ENCODE results near the gene CFAP61.

Gene CFAP61

DNA sequence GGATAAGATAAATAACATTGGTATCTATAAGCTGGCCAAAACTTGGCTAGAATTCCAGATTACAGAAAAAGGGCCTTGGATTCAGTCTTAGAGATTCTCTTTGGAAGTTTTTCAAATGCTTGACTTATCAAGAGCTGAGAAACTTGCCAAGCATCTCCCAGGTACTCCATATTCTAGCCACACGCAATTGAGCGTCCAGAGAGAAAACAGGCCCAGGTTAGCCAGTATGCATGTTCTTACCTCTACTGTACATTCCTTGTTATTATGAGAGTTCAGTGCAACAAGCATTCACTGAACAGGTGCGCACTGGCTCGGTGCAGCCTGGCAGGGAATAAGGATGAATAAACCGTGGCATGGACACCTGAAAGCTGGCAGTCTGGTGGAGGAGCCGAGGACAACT, 13.7 kb upstream of the CFAP61 start:
- no peak for DNase-seq

DNA sequence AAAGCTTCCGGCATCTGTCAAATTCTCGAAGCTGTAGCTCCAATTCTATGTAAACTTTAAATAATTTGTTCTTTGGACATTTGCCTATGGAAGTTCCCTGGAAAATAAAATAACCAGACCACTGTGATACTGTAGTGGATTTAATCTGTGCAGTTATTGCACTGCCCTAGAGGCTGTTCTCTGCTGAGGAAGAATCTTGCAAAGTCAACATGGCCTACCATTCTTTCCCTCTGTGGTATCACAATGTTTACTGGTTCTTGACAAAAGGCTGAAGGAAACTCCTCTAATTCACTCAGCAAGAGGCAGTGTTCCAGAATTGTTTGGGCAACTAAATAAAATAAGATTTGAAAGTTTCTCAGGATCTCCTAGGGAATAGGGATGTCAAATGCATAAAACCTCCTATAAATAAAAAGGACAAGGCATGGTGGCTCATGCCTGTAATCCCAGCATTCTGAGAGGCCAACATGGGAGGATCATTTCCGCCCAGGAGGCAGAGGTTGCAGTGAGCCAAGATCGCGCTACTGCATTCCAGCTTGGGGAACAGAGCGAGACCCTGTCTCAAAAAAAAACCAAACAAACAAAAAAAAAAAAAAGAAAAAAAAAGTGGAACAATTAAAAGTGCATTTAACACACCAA, 12.5 kb upstream of the CFAP61 start:
- no peak for DNase-seq

DNA sequence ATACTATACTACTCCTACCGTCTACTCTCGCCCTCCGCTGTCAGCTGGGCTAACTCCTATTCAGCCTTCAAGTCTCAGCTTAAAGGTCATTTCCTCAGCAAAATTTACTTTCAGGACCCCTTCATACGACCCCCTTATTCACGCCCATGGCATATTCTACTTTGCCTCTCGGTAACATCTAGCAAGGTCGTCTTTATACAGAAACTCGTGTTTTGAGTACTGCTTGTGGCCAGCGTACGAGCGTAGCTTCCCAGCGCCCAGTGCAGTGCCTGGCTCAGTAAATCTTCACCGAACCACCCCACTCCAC, 612 bp upstream of the CFAP61 start:
- DNase-seq, result no peak

GRCh38 chr20:20060234-20060998, 8.1 kb downstream of the CFAP61 start:
- DNase-seq, result no peak

- DNase-seq, result no peak
Measured at GRCh38 chr20:20063941-20064702, 11.8 kb downstream of the CFAP61 start.

GRCh38 chr20:20065361-20065760, 13.0 kb downstream of the CFAP61 start:
- DNase-seq, result no peak

DNA sequence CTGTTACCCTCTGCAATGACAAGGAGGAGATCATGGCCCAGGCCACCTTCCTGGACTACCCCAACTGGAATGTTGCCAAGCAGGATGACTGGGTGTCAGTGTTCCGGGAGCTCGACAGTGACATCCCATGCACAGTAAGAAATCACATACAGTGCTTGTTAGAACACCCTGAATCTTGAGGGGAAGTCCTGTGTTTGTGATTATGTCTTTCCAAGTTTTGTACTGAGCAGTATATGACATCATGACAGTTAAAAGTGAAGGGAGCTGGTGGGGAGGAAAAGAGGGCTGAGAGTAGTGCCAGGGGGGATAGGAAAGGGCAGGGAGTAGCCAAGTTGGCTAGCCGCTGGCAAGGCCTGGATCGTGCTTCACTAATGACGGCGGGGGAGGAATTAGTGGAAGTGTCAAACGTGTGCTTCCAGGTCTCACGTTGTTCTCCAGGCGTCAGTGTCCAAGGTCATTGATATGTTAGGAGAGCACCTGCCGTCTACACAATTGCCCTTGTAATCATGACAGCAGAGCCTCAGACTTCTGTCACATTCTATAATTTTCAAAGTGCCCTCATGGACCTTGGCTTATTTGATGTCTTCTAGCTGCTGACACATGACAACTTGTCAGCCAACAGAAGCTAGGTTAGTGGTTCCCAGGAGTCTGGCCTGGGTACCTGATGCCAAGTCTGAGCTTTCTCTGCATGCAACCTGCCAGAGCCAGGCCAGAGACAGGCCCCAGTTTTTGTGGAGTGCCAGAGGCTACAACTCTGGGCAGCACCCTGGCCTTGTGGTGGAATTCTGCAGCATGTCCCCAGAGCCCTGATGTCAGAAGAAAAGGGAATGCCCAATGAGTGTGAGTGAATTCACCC, 18.8 kb downstream of the CFAP61 start:
- DNase-seq, result no peak

DNA sequence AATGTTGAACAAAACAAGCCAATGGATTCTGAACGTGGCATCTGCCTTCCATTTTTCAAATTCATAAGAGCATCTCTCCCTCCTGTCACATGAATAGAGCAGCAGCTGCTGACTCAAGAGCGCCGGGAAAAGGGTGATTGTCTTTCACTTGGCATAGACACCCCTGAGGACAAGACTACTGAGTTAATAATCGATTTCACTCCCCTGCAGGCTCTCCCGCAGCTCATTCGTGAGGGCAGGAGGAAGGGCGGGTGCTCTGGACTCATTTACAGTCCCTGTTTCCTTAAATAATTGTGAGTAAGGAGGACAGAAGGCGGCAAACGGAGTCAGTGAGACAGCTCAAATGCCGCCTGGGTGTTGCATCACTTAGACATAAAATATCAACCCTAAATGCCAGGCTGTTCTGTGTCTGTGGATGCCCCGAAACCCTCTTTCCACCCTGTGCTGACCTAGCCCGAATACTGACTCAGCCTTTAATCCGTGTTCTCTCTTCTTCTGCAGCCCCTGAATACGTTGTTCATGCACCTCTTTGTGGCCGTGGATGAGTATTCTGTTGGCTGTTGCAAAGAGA, 21.6 kb downstream of the CFAP61 start:
- DNase-seq, result peak; percentile 59

DNA sequence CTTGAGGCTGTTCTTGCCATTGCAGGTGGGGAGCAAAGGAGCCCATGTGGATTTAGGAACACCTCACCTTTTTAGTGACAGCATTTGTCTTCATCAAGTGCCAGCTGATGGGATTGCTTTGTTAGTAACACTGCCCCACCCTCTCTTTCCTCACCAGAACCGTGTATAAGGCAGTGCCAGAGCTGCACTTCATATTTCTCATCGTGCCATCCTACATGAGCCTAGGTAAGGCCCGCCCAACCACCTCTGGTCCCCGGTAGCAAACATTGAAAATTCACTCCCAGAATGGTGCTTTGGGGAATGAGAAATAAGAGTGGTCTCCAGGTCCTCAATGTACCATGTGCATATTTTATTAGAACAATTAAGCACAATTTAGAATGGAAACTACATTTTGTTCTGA, 22.7 kb downstream of the CFAP61 start:
- no peak for DNase-seq

DNA sequence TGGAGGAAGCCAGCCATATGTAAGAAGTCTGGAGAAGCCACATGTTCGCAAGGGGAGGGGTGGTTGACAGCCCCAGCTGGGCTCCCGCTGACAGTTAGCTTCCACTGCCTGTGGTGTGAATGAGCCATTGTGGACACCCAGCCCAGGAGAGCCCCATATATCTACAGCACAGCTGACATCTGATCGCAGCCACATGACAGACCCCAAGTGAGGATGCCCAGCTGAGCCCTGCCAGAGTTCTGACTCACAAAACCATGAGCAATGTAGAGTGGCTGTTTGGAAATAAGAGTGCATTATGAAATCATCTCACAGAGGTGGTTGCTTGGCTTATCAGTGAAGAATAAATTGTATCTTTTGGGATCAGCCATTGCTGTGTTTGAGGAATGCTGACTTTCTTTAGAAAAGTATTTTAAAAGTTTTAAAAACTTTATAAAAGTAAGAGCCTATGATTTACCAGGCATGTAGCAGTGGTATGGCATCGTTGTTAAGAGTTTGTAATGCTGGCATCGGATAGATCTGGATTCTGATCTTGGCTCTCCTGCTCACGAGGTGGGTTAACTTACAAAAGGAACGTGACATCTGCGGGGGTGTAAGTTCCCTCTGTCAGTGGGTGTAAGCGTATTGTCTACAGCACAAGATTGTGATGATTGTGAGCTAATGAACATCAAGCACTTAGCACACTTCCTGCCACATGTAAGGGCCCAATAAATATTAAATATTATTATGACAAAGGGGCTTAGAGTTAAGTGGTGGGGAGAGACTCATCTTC, 24.1 kb downstream of the CFAP61 start:
- no peak for DNase-seq

DNA sequence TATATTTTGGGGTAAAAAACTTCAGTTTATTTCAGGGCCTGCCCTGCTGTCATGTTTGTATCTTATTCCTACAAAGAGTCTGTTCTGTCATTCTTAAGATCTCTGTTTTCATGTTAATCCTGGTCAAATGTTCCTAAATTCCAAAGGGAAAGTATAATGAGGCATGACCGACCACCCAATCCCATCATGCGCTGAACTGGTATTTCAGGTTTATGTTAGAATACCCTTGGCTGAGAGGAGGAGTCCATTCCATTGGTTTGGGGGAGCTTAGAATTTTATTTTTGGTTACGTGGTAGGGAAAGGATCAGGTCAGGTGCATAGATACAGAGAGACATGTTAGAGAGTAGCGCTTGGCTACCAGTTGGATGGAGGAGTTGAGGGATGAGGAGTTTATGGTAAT, 25.7 kb downstream of the CFAP61 start:
- DNase-seq, result no peak

- no peak for DNase-seq
Measured at GRCh38 chr20:20079102-20079784, 26.9 kb downstream of the CFAP61 start.

DNA sequence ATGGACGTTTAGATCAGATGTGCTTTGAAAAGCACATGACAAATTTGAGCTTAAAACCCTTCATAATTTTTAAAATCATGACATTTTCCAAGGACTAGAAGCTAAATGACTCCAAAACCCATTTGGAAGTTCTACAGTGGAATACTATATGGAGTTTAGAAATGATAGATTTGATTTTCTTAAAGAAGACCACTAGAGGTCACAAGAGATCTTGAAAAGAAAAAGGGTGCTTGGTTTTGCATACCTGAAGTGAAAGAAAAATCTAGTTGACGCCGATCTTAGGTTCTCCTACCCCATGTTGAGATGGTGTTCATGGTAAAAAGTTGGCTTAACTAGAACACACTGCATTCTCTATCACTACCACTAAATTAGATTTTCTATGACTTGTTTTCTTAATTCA, 31.5 kb downstream of the CFAP61 start:
- DNase-seq, result peak; percentile 86

- DNase-seq, result peak; percentile 48
Measured at GRCh38 chr20:20084296-20084752, 32.0 kb downstream of the CFAP61 start.

DNA sequence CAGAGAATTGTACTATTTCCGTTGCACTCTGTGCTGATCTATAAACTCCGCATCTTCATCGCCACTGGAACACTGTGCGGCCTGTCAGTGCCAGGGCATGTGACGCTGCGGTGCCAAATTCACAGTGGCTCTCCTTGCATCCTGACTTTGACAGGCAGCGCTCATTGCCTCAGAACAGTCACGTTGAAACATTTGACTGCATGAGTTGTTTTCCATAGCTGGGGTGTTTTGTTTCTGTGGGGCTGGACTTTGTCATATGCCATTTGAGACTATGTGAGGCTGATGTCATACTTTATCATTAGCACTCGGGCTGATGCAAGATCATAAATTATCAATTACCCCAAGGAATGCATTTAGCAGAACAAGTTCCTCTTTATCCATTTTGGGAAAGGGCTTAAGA, 32.7 kb downstream of the CFAP61 start:
- DNase-seq, result no peak

DNA sequence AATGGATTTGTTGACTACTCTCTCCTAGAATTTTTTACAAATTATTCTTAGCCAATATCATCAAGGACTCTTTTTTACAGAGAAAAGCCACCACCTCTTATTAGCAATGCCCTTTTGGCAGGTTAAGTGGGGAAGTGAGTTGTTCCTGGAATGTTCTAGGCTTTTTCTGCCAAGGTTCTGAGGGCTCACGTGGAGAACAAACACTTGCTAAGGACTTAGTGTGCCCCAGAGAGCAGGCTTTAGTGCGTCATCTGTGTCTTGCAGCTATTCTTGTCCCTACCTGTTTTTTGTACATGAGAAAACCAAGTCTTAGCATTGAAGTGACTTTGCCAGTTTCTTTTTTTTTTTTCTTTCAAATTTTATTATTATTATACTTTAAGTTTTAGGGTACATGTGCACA, 33.5 kb downstream of the CFAP61 start:
- DNase-seq, result no peak

DNA sequence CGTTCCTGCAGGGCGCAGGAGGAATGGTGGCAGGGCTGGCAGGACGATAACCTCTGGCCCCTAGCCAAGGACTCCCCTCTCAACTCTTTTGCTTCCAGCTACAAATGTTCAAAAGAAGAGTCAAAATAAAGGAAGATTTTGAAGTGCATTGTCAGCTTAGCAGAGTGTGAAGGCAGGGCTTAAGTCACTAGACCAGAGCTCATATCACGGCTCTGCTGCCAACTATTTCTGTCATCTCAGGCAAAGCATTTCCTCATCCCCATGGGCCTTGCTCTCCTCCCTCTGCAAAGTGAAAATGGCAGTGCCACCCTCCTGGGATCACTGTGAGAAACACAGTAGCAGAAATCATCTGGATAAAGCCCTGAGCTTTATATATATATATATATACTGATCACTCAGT, 36.7 kb downstream of the CFAP61 start:
- no peak for DNase-seq

DNA sequence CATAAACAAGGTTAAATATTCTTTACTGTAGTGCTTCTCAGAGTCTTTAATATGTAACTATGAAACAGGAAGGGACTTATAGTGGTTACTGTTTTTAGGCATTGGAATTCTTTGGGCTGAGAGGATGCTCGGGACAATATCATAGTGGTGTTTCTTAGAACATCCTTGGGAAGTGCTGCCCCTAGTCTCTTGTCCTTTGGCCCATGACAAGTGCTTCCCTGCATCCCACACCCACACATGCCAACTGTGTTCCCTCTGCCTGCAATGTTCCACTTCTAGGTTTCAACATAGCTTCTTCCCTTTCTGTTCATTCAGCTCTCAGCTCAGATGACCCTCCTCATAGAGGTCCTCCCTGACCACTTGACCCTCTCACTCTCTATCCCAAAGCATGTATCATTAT, 37.6 kb downstream of the CFAP61 start:
- DNase-seq, result no peak

DNA sequence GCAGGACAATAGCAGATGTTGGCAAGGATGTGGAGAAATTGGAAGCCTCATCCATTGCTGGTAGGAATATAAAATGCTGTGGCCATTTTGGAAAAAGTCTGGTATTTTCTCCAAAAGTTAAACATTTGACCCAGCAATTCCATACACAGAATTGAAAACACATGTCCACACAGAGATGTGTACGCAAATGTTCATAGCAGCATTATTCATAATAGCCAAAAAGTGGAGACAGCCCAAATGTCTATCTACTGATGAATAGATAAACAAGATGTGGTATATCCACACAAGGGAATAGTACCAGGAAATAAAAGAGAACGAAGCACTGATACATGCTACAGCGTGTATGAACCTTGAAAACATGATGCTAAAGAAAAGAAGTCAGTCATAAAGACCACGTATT, 40.5 kb downstream of the CFAP61 start:
- no peak for DNase-seq

- no peak for DNase-seq
Measured at GRCh38 chr20:20094410-20094809, 42.1 kb downstream of the CFAP61 start.

- DNase-seq, result no peak
Measured at GRCh38 chr20:20095114-20095872, 43.0 kb downstream of the CFAP61 start.

All from NCI-H1694 treated with DMSO at 0.1 percent for 48 hours (cell line).